ENCODE data around the gene IER3. TPM values are rescaled to one million over a fixed set of nuclear protein-coding genes. Genes with fewer than 3 reads are reported as not detected.

Gene IER3
- total and polyA plus RNA-seq, 2 experiments from 2014 or later: 19.9 to 21.2 TPM

- TF ChIP-seq, protein P1, sequence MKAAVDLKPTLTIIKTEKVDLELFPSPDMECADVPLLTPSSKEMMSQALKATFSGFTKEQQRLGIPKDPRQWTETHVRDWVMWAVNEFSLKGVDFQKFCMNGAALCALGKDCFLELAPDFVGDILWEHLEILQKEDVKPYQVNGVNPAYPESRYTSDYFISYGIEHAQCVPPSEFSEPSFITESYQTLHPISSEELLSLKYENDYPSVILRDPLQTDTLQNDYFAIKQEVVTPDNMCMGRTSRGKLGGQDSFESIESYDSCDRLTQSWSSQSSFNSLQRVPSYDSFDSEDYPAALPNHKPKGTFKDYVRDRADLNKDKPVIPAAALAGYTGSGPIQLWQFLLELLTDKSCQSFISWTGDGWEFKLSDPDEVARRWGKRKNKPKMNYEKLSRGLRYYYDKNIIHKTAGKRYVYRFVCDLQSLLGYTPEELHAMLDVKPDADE (IDR thresholded peaks at IDR 0.05): no peak
- TF ChIP-seq POLR2AphosphoS5 (IDR thresholded peaks at IDR 0.05; ENCODE audit: low read depth): no peak
- TF ChIP-seq EZH2 (IDR thresholded peaks at IDR 0.05; ENCODE audit: low read depth, unreplicated experiment): no peak
- no peak for TF ChIP-seq ZNF462 (CRISPR knock-in tag; IDR thresholded peaks at IDR 0.05)
Measured at GRCh38 chr6:30720738-30721197, 23.6 kb downstream of the IER3 start (continued).

DNA sequence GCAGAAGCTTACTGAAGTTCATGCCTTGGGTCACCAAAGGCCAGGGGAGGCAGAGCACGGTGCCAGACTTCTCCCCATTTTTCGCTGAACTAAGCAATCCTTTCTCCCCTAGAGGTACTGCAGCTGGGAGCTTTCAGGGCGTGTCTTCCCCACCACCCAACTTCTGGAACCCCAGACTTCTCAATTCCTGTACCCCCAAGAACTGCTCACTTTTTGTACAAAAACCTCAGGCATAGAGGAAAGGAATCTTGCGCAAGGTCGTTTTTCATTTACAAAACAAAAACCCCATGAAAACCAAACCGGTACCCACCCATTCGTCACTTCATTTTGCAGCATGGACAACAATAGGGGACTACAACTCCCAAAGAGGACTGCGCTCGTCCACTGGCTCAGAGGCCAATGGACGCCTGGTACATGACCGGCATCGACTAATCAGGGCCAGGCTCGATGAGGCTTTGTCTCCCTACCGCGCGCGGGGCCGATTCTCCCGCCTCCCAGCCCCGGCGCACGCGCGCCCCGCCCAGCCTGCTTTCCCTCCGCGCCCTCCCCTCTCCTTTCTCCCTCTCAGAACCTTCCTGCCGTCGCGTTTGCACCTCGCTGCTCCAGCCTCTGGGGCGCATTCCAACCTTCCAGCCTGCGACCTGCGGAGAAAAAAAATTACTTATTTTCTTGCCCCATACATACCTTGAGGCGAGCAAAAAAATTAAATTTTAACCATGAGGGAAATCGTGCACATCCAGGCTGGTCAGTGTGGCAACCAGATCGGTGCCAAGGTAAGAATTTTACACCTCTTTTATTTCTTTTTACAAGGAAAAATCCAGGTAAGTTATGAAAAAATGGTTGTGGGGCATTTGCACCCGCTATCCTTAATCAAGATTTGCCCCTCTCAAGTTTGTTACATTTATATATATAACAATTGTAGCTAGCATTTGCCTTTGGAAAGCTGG is 24.3 kb downstream of the IER3 start, which contains the start of gene TUBB:
Gene TUBB, plus strand, starts transcription at position 562 of the 947 bp plus-strand sequence. Its CDS starts 155 bp downstream, at position 717.
- H3K27me3 ChIP-seq (ENCODE audit: insufficient read depth): no peaks in the 10 kb centered on the region
- peaks cover 29% of the 10 kb centered on the region for H4K20me1 ChIP-seq (replicated peaks; ENCODE audit: insufficient read depth)
- peaks cover 42% of the 10 kb centered on the region for H3F3A ChIP-seq (replicated peaks; ENCODE audit: low read depth)
- H3K4me3 ChIP-seq: peak within 1 kb of the TSS; percentile 94
- Mint-ChIP-seq H3K9me3 (peaks cover 13% of the 10 kb centered on the region; the same call in 2 of the 3 replicates), H3K4me3 (peak within 1 kb of the TSS; percentile 100), H3K27me3 (ENCODE audit: insufficient read depth, low read depth, poor library complexity) (peaks cover 53% of the 10 kb centered on the region), H3K36me3 (ENCODE audit: low read depth) (peaks cover 56% of the 10 kb centered on the region), H3K27ac (peak within 1 kb of the TSS; percentile 100), H3K4me1 (peaks cover 47% of the 10 kb centered on the region)
- DNase-seq (ENCODE audit: low spot score) (peak; percentile 99), ATAC-seq (peak; percentile 67)
- H3K27ac ChIP-seq (ENCODE audit: low read depth): peak within 1 kb of the TSS; percentile 99
- peaks cover 32% of the 10 kb centered on the region for H3K36me3 ChIP-seq (ENCODE audit: insufficient read depth)
- no peak within 1 kb of the TSS for H2AFZ ChIP-seq
- H3K79me2 ChIP-seq (replicated peaks; ENCODE audit: insufficient read depth): peaks cover 63% of the 10 kb centered on the region
- H3K9me2 ChIP-seq (ENCODE audit: insufficient read depth): no peaks in the 10 kb centered on the region
- H3K4me1 ChIP-seq (ENCODE audit: insufficient read depth): peaks cover 13% of the 10 kb centered on the region
- peak within 1 kb of the TSS; percentile 94 for H3K4me2 ChIP-seq
- TF ChIP-seq EZH2 (IDR thresholded peaks at IDR 0.05; ENCODE audit: low read depth, unreplicated experiment) (no peak), ZNF462 (CRISPR knock-in tag; IDR thresholded peaks at IDR 0.05) (no peak), JUNB (IDR thresholded peaks at IDR 0.05; ENCODE audit: unreplicated experiment) (no peak)
